Measurements from ENCODE around the gene LAPTM4A.
"Not testable (repeated sequence)": the region's sequence is repeated elsewhere in the genome, so short reads cannot be mapped to it uniquely, and the experiment has no call there.

The LAPTM4A gene

GRCh38 chr2:20050104-20050645, 1.3 kb downstream of the LAPTM4A start:
- DNase-seq: no peak

GRCh38 chr2:20049637-20050036, 1.8 kb downstream of the LAPTM4A start:
- no peak for DNase-seq

- no peak for DNase-seq
Measured at GRCh38 chr2:20048488-20049448, 2.7 kb downstream of the LAPTM4A start.

DNA sequence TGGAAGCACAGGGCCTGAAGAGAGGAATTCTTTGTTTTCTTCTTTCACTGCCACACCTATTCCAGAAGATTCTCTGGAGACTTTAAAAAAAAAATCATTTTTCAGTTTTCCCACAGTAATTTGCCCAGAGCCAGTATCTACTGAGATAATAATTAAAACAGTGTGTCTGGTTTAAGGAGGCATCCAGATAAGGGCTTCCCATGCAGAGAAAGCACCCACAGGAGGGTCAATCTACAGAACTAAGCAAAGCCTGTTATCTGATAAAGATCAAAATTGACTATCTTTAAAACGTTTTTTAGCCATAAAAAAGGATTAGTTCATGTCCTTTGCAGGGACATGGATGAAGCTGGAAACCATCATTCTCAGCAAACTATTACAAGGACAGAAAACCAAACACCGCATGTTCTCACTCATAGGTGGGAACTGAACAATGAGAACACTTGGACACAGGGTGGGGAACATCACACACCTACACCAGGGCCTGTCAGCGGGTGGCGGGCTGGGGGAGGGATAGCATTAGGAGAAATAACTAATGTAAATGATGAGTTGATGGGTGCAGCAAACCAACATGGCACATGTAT, 5.6 kb downstream of the LAPTM4A start:
- DNase-seq: not testable (repeated sequence)

DNA sequence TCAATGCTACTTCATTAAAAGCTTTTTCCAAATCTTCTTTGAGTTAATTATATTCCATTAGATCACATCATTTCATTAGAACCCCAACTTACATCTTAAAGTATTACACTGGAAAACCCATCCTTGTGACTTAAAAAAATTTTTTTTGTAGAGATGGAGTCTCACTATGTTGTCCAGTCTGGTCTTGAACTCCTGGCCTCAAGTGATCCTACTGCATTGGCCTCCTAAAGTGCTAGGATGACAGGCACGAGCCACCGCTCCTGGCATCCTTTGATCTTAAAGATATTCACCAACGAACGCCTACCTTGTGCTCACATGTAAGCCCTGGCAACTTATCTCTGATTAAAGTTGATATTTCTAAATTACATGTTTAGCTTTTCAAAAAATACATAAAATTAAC, 6.7 kb downstream of the LAPTM4A start:
- no peak for DNase-seq

- no peak for DNase-seq
Measured at GRCh38 chr2:20042531-20042930, 8.9 kb downstream of the LAPTM4A start.

- no peak for DNase-seq
Measured at GRCh38 chr2:20040489-20041172, 10.8 kb downstream of the LAPTM4A start.

DNA sequence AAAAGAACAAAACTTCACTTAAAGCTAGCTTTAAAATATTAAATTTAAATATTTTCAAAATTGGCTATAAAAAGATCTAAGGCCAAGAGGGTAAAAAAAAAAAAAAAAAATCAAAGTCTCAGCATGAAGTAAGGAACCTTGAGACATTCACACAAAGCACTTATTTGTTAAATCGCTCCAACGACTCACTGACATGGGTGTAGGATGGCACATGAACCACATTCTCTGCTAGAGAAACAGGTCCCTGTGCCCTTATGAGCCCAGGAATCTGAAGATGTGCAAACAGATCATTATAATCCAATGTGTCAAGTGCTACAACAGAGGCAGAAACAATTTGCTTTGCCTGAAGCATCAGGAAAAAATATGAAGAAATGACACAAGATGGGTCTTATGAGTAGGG, 13.8 kb downstream of the LAPTM4A start:
- no peak for DNase-seq

DNA sequence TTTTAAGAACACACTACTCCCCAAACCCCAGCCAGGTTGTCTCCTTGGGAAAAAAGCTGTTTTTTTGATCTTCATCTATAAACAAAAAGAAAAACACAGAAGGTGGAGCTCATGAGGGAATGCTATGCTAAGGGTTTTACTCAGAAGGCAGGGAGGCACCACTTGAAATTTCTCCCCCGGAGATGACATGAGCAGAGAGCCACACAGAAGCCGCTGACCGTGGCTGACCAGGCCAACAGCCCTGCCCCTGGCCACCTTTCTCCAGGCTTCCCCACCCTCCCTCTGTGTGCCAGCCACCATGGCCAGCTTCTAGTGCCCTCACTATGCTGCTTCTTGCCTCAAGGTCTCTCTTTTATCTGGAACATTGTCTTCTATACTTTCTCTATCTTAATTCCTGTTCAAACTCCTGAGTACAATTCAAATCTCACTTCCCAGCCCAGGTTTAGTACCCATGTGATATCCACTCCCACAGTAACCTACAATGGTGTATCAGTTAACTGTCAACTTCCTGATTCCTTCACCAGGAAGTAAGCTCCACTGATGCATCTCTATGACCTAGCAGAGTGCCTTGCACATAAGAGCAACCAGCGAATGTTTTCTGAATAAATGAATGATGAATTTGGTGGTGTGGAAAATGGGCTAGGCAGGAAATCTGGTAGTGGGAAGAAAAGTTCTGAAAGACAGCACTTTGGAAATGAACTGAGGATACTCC, 15.3 kb downstream of the LAPTM4A start:
- DNase-seq: peak; percentile 12

DNA sequence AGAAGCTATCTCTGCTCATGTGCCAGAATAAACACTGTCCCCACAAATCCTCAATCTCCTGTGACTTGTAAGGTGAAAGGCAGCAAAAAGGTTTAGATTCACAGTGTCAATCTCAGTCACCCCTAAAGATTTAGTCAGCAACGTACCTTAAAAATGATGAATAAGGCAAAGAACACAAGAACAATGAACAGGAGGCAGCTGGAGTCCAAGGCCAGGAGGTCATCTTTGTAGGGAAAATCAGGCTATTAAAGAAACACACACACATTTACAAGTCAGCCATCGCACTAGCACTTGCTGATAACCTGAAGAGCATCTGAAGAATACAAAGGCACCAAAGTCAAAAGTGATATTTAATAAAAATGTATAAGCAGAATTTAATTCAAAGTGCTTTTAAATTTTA, 16.6 kb downstream of the LAPTM4A start:
- no peak for DNase-seq

DNA sequence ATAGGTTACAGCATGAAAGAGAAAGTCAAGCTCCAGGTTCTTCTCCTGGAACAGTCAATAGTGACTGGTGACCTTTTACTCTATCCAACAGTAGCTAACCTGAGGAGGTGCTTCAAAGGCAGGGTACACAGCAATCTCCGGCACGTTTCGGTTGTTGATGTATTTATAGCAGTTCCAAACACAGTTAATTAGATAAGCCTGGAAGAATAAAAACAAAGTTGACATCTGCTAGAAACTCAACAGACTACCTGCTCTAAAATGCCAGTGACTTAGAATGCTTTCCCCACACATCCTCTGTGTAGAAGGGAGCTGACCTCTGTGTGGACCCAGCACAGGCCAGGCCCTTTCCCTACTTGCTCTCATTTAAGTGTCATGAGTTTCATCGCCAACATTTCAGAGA, 17.2 kb downstream of the LAPTM4A start:
- DNase-seq: no peak

DNA sequence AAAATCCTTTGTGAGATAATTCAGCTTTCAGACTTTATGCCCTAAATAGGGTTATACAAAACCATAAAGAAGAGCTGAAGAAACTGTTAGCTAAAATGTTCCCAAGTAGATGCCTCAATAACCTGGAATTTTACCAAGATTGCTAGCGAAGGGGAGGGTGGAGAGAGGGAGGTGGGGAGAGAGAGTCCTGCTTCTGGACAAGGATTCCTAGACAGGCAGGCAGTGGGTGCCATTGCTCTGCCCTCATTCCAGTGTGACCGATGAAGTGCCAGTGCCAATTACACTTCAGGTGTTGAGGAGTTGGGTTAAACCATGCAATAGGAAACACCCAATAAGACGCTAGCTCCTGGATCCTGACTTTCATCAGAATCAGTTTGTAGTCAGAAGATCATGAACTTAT, 18.1 kb downstream of the LAPTM4A start:
- no peak for DNase-seq

- no peak for DNase-seq
Measured at GRCh38 chr2:20030224-20030623, 21.2 kb downstream of the LAPTM4A start.

- no peak for DNase-seq
Measured at GRCh38 chr2:20027705-20028434, 23.6 kb downstream of the LAPTM4A start.

- DNase-seq: no peak
Measured at GRCh38 chr2:20027260-20027677, 24.2 kb downstream of the LAPTM4A start.

- DNase-seq: no peak
Measured at GRCh38 chr2:20025065-20025786, 26.2 kb downstream of the LAPTM4A start.

GRCh38 chr2:20023688-20024087, 27.7 kb downstream of the LAPTM4A start:
- DNase-seq: no peak

DNA sequence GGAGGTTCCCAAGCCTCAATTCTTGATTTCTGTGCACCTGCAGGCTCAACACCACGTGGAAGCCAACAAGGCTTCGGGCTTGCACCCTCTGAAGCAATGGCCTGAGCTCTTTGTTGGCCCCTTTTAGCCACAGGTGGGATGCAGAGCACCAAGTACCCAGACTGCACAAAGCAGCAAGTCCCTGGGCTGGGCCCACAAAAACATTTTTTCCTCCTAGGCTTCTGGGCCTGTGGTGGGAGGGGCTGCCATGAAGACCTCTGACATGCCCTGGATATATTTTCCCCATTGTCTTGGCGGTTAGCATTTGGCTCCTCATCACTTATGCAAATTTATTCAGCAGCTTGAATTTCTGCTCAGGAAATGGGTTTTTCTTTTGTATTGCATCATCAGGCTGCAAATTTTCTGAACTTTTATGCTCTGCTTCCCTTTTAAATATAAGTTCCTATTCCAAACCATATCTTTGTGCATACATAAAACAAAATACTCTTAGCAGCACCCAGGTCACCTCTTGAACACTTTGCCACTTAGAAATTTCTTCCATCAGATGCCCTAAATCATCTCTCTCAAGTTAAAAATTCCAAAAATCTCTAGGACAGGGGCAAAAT, 29.9 kb downstream of the LAPTM4A start:
- DNase-seq: no peak

- DNase-seq: no peak
Measured at GRCh38 chr2:20019747-20020146, 31.7 kb downstream of the LAPTM4A start.

DNA sequence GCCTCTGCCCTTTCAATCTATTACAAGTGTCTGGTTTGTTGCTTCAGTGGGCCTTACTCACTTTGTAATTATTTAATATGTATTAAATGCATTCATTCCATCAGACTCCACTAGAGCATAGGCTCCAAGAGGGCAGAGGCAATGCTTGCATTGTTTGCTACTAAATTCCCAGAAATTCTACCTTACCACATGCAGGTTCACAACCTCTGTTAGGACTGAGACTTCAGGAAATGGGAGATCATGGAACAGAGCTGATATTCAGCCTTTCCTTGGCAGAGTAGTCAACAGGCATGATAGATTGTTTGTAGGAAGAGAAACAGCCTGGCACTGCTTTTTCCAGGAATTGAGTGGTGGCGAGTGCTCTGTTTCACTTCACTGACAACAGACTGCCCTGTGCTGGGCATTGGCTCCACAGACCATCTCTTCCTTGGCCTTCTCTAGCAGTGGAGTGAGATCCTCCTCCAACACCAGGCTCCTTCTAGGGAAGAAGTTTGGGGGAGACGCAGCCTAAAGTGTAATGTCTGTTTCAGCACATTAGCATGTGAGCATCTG, 32.8 kb downstream of the LAPTM4A start:
- no peak for DNase-seq

DNA sequence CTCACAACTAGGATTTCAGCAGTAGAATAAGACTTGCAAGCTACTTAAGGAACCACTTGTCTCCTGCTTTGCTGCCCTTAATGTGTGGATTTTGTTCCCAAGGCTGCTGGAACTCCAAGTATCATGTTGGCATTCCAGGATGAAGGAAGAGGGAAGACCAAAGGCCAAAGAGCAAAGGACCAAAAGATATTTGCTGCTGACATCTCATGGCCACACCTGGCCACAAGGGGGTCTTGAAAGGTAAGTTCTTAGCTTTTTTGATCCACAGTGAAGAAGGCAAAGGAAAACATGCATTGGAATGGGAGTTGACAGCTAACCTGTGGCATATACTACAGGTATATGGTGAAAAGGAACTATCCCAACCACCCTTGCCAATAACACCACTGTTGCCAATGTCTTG, 35.1 kb downstream of the LAPTM4A start:
- DNase-seq: no peak
